Spleen (tissue), 7 donors: ENCODE data around the gene EMX2.

ENCODE experiments used
- CTCF ChIP-seq, 11 experiments: fragments of 200-600 bp in 7 of 11; fragments of 450-650 bp in 4 of 11; sonication (generic) in 4 of 11; IDR thresholded peaks in 8 of 11; conservative IDR thresholded peaks in 3 of 11; 1 replicate in 7 of 11; 2 replicates in 4 of 11; pipeline versions ENCODE4 v1.4.0 to v1.8.0; 2016 to 2021; ENCODE audit warnings: antibody characterized with exemption in 11 of 11, inconsistent platforms in 4 of 11, mild to moderate bottlenecking in 1 of 11
- POLR2A ChIP-seq, 3 donors: fragments of 450-650 bp; IDR thresholded peaks; one replicate each; pipeline ENCODE4 v1.5.1; 2017; ENCODE audit warnings: antibody characterized with exemption in 3 of 3, mild to moderate bottlenecking in 1 of 3
- POLR2AphosphoS5 ChIP-seq, 3 donors: sonication (generic); formaldehyde crosslinking; IDR thresholded peaks; one replicate each; pipeline ENCODE4 v1.5.1; 2017; ENCODE audit warnings: antibody characterized with exemption in 3 of 3
- donor health status: DM: no; HTN: no; CAD: no; lungs with moderate emphysema.
- donor health status: DM: no; HTN: no; CAD: no.
- donor health status: DM: no; HTN: no; CAD: no.

- TF ChIP-seq CTCF (IDR thresholded peaks at IDR 0.05 in 8 of 11, conservative IDR thresholded peaks at IDR 0.05 in 3 of 11) (no peak), POLR2AphosphoS5 (IDR thresholded peaks at IDR 0.05) (no peak), POLR2A (IDR thresholded peaks at IDR 0.05) (no peak)
These were observed 28.3 kb downstream of the EMX2 start for GRCh38 chr10:117570880-117571279.
